ENCODE measurements around the gene ACTN2. TPM values are rescaled to one million over a fixed set of nuclear protein-coding genes. Genes with fewer than 3 reads are reported as not detected.

ACTN2 gene
- total RNA-seq, 1 donor: not detected

DNA sequence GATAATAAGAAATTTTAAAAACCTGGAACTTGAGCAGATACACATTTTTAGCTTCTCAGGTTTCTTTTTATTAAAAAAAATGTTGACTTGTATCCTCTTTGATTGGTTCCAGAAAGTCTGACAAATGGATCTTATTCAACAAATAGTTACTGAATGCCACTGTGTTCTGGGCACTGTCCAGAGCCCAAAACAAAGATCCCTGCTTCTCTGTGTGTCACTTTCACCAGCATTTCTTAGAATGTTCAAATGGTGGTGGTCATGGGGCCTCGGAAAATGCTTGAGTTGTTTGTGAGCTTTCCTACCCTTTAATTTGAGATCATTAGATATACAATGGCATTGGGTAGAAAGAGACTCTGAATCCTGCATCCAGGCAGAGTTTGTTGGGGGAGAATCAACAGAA lies 19.9 kb downstream of the ACTN2 start:
- no peaks in the 10 kb centered on the region for H3K36me3 ChIP-seq (ENCODE audit: insufficient read depth, low read length)
- H2AFZ ChIP-seq (ENCODE audit: low read length): no peak overlapping the region
- no peak overlapping the region for H3K4me3 ChIP-seq (ENCODE audit: insufficient read depth, low read length)
- DNase-seq (ENCODE audit: insufficient read length, low spot score, missing footprints): no peak
- no peak overlapping the region for H3K4me2 ChIP-seq (ENCODE audit: insufficient read depth, low read length)
- no peaks in the 10 kb centered on the region for H3K9me3 ChIP-seq (ENCODE audit: low read depth, low read length)
- H3K4me1 ChIP-seq (ENCODE audit: insufficient read depth, low read length): no peaks in the 10 kb centered on the region
- no peaks in the 10 kb centered on the region for H3K79me2 ChIP-seq (ENCODE audit: insufficient read depth, low read length)
- H3K27ac ChIP-seq (ENCODE audit: low read depth, low read length): no peak overlapping the region
- TF ChIP-seq, protein P1, sequence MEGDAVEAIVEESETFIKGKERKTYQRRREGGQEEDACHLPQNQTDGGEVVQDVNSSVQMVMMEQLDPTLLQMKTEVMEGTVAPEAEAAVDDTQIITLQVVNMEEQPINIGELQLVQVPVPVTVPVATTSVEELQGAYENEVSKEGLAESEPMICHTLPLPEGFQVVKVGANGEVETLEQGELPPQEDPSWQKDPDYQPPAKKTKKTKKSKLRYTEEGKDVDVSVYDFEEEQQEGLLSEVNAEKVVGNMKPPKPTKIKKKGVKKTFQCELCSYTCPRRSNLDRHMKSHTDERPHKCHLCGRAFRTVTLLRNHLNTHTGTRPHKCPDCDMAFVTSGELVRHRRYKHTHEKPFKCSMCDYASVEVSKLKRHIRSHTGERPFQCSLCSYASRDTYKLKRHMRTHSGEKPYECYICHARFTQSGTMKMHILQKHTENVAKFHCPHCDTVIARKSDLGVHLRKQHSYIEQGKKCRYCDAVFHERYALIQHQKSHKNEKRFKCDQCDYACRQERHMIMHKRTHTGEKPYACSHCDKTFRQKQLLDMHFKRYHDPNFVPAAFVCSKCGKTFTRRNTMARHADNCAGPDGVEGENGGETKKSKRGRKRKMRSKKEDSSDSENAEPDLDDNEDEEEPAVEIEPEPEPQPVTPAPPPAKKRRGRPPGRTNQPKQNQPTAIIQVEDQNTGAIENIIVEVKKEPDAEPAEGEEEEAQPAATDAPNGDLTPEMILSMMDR (IDR thresholded peaks at IDR 0.05; ENCODE audit: extremely low read depth, low read depth, low read length): no peak
- no peaks in the 10 kb centered on the region for H4K20me1 ChIP-seq (ENCODE audit: insufficient read depth, low read length)
- H3K27me3 ChIP-seq (ENCODE audit: insufficient read depth, low read length): no peaks in the 10 kb centered on the region

DNA sequence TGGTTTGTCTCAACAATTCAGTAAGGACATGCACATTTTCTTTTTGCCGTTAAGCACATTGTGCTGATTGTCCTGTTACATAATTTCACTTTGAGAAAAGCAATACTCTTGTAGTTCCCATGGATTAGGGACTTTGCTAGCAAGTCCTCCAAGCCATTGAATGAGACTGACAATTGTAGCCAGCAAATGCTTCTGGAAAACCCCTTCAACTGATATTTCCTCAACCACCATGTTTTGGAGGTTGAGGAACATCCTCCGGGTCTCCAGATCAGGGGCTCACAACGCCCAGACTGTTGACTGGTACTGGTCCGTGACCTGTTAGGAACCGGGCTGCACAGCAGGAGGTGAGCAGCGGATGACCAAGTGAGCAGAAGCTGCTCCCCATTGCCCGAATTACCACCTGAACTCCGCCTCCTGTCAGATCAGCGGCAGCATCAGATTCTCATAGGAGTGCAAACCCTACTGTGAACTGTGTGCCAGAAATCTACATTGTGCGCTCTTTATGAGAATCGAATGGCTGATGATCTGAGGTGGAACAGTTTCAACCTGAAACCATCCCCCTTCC lies 24.1 kb downstream of the ACTN2 start:
- H3K9me3 ChIP-seq (ENCODE audit: low read depth, low read length): no peaks in the 10 kb centered on the region
- H3K4me1 ChIP-seq (ENCODE audit: insufficient read depth, low read length): no peaks in the 10 kb centered on the region
- no peaks in the 10 kb centered on the region for H3K27me3 ChIP-seq (ENCODE audit: insufficient read depth, low read length)
- H3K36me3 ChIP-seq (ENCODE audit: insufficient read depth, low read length): no peaks in the 10 kb centered on the region
- DNase-seq (ENCODE audit: insufficient read length, low spot score, missing footprints): no peak
- H2AFZ ChIP-seq (ENCODE audit: low read length): no peak overlapping the region
- no peak overlapping the region for H3K4me3 ChIP-seq (ENCODE audit: insufficient read depth, low read length)
- no peaks in the 10 kb centered on the region for H4K20me1 ChIP-seq (ENCODE audit: insufficient read depth, low read length)
- H3K79me2 ChIP-seq (ENCODE audit: insufficient read depth, low read length): no peaks in the 10 kb centered on the region
- H3K4me2 ChIP-seq (ENCODE audit: insufficient read depth, low read length): no peak overlapping the region
- TF ChIP-seq, protein P1 (IDR thresholded peaks at IDR 0.05; ENCODE audit: extremely low read depth, low read depth, low read length): no peak
- H3K27ac ChIP-seq (ENCODE audit: low read depth, low read length): no peak overlapping the region

DNA sequence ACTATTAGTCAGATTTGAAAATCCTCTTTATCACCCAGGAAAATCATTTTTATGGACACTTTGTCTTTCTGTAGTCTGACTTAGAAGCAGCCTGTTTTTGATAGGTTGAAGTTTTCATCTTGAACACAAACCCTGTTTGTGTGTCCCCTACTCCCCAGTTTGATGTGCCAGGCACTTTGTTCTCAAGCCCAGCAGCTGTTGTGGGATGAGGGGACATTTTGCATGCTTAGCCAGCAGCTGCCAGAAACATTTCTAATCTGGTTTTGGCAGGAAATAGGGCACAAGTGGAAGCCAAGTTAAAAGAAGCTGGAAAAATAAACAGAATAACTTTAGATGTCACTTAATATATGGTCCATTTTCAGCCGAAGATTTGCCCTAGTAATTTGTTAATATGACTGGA lies 29.9 kb downstream of the ACTN2 start:
- Histone ChIP-seq H3K36me3 (ENCODE audit: insufficient read depth, low read length) (no peaks in the 10 kb centered on the region), H4K20me1 (ENCODE audit: insufficient read depth, low read length) (no peaks in the 10 kb centered on the region), H3K4me1 (ENCODE audit: insufficient read depth, low read length) (no peaks in the 10 kb centered on the region), H3K27me3 (ENCODE audit: insufficient read depth, low read length) (no peaks in the 10 kb centered on the region), H3K27ac (ENCODE audit: low read depth, low read length) (no peak overlapping the region), H3K79me2 (ENCODE audit: insufficient read depth, low read length) (no peaks in the 10 kb centered on the region), H3K9me3 (ENCODE audit: low read depth, low read length) (no peaks in the 10 kb centered on the region), H3K4me3 (ENCODE audit: insufficient read depth, low read length) (no peak overlapping the region), H2AFZ (ENCODE audit: low read length) (no peak overlapping the region), H3K4me2 (ENCODE audit: insufficient read depth, low read length) (no peak overlapping the region)
- DNase-seq (ENCODE audit: insufficient read length, low spot score, missing footprints): no peak
- TF ChIP-seq, protein P1 (IDR thresholded peaks at IDR 0.05; ENCODE audit: extremely low read depth, low read depth, low read length): no peak

DNA sequence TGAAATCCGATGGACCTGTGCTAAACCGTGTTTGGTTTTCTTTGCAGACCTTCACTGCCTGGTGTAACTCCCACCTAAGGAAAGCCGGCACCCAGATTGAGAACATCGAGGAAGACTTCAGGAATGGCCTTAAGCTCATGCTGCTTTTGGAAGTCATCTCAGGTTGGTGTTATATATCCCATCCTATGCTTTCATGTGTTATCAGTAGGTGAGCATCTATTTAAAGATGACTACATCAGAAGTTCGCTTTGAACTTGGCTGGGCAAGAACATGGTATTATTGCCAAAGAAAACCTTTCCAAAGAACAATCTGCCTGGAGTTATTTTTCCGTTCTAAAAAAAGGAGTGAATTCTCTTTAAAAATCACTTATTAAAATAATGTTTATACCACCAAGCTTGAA lies 31.5 kb downstream of the ACTN2 start:
- Histone ChIP-seq H3K4me1 (ENCODE audit: insufficient read depth, low read length) (no peaks in the 10 kb centered on the region), H3K79me2 (ENCODE audit: insufficient read depth, low read length) (no peaks in the 10 kb centered on the region), H3K9me3 (ENCODE audit: low read depth, low read length) (no peaks in the 10 kb centered on the region), H3K36me3 (ENCODE audit: insufficient read depth, low read length) (no peaks in the 10 kb centered on the region), H3K27ac (ENCODE audit: low read depth, low read length) (no peak overlapping the region), H3K4me2 (ENCODE audit: insufficient read depth, low read length) (no peak overlapping the region), H4K20me1 (ENCODE audit: insufficient read depth, low read length) (no peaks in the 10 kb centered on the region), H3K27me3 (ENCODE audit: insufficient read depth, low read length) (no peaks in the 10 kb centered on the region), H3K4me3 (ENCODE audit: insufficient read depth, low read length) (no peak overlapping the region), H2AFZ (ENCODE audit: low read length) (no peak overlapping the region)
- no peak for DNase-seq (ENCODE audit: insufficient read length, low spot score, missing footprints)
- TF ChIP-seq, protein P1 (IDR thresholded peaks at IDR 0.05; ENCODE audit: extremely low read depth, low read depth, low read length): no peak
